Choroid plexus epithelial cell (primary cell): ENCODE measurements around the gene GRAP.

Source experiments
- DNase-seq: peaks from one replicate; pipeline ENCODE4 v3.0.0-alpha.2; 2010; ENCODE audit warnings: low read depth
- H3K4me3 ChIP-seq: 2 replicates; pipeline ENCODE4 v1.5.1; 2011; ENCODE audit warnings: low read depth, mild to moderate bottlenecking, control low read depth, low read length, moderate library complexity
- CTCF ChIP-seq: conservative IDR thresholded peaks from 2 replicates; pipeline ENCODE4 v1.5.1; 2011; ENCODE audit warnings: low read depth, mild to moderate bottlenecking, control low read depth, inconsistent platforms, low read length, moderate library complexity

Gene GRAP

GRCh38 chr17:19019041-19019941 lies 27.5 kb downstream of the GRAP start:
- DNase-seq = no peak
- H3K4me3 ChIP-seq = no peak overlapping the region
- TF ChIP-seq CTCF = no peak

- no peak for TF ChIP-seq CTCF
- no peak for DNase-seq
- no peak overlapping the region for H3K4me3 ChIP-seq
These were observed 28.2 kb downstream of the GRAP start for GRCh38 chr17:19018600-19018950.

DNA sequence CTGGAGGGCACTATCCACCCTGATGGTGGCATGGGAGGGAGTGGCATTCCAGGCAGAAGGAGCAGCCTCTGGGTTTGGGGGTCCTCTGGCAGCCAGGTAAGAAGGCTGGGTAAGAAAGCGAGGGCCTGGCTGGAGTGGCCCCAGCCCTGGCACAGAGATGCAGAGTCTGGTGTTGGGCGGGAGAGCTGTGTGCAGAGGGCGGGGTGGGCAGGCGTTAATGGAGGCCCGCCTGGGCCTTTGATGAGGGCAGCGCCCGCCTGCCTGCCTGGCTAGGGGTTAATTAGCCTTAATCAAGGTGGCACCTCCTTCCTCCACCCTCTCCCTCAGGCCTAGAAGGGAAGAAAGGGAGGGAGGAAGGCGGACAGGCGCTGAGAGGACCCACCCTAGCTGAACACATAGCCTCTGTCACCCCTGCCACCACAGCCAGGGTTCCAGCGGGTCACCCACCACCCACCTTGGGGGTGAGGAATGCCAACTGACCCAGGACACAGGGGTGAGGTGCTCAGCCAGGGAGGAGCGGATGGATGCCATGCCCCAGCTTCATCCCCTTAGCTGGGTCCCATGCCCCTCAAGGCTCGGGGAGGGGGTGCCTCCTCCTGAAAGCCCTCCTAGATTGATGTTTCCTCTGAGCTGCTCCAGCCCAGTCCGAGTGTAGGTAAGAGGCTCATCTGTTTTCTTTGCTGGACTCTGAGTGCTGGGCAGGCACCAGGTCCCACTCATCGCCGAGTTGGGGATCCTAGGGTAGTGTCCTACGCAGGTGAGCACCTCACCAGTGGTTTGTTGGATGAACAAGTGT lies 28.8 kb downstream of the GRAP start:
- TF ChIP-seq CTCF = no peak
- no peak for DNase-seq
- H3K4me3 ChIP-seq = no peak overlapping the region

DNA sequence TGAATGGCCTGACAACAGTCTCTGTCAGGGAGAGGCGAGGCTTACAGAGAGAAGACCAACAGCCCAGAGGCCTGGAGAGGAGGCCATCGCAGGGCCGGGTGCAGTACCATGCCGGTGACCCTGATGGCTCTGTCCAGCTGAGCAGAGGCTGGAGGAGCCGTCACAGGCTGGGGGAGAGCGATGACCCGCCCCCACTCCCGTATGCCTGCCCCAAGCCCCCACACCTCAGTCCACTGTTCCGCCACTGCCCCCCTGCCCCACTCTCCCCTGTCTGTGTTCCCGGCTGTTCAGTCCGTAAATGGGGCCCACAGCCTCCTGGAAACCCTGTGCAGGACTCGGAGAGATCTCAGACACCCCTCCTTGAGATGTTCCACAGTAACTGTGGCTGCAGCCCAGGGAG lies 29.4 kb downstream of the GRAP start:
- DNase-seq = no peak
- no peak for TF ChIP-seq CTCF

GRCh38 chr17:19016881-19017280 lies 29.9 kb downstream of the GRAP start:
- DNase-seq = no peak
- no peak overlapping the region for H3K4me3 ChIP-seq
- no peak for TF ChIP-seq CTCF

More for the DNA sequence above, 29.4 kb downstream of the GRAP start:
- no peak overlapping the region for H3K4me3 ChIP-seq

GRCh38 chr17:19016297-19016696 lies 30.5 kb downstream of the GRAP start:
- DNase-seq = no peak
- H3K4me3 ChIP-seq = no peak overlapping the region
- no peak for TF ChIP-seq CTCF
